ENCODE measurements around the gene KIAA1586. TPM values are rescaled to one million over a fixed set of nuclear protein-coding genes. Genes with fewer than 3 reads are reported as not detected.

Gene KIAA1586, protein sequence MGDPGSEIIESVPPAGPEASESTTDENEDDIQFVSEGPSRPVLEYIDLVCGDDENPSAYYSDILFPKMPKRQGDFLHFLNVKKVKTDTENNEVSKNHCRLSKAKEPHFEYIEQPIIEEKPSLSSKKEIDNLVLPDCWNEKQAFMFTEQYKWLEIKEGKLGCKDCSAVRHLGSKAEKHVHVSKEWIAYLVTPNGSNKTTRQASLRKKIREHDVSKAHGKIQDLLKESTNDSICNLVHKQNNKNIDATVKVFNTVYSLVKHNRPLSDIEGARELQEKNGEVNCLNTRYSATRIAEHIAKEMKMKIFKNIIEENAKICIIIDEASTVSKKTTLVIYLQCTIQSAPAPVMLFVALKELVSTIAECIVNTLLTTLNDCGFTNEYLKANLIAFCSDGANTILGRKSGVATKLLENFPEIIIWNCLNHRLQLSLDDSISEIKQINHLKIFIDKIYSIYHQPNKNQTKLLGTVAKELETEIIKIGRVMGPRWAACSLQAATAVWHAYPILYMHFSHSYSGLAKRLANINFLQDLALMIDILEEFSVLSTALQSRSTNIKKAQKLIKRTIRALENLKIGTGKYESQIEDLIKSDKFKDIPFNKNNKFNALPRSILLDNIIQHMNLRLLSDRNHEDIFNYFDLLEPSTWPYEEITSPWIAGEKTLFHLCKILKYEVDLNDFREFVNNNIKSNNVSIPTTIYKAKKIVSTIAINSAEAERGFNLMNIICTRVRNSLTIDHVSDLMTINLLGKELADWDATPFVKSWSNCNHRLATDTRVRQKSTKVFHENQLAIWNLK
- total RNA-seq: 6.2 and 11.1 TPM in 2 replicates

DNA sequence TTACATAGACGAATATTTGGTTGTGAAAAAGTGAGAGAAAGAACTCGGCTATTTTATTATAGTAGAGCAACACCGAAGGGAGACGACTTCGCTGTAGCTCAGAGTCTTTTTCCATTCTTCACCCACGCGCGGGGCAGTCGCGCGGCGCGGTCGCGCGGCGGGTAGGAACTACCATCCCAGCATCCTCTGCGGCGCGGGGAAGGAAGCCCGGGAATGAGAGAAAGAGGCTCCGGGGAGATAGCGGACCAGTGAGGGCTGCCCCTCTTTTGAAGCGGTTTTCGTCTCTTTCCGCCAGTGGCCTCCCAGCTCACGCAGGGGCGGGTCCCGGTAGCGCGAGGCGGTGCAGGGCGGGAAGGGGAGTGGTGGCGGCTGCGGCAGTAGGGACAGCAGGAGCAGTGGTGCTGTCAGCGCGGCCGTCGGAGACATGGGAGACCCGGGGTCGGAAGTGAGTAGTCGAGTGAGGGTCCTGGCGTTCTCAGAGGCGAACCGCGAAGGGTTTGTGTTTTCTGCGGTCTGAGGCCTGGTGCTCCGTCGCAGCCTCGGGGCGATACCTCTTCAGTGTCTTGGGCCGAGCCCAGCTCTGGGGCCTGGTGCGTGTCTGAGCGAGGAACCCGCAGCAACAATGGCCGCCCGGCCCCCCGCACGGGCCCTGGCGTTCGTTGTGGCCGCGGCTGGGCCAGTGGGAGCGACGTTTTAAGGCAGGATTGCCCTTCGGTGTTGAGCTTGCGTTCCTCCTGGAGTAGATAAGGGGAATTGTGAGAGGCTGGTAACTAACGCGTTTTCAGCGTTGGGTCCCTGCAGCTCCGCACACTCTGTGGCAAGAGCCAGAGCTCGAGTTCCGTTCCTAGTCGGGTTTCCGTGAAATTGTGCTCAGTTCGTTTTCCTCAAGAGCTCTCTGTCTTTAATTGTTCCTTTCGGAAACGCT is at the start of gene KIAA1586:
Gene KIAA1586, plus strand, starts transcription at position 362 of the 925 bp plus-strand sequence. Its CDS starts 63 bp downstream, at position 425.

DNA sequence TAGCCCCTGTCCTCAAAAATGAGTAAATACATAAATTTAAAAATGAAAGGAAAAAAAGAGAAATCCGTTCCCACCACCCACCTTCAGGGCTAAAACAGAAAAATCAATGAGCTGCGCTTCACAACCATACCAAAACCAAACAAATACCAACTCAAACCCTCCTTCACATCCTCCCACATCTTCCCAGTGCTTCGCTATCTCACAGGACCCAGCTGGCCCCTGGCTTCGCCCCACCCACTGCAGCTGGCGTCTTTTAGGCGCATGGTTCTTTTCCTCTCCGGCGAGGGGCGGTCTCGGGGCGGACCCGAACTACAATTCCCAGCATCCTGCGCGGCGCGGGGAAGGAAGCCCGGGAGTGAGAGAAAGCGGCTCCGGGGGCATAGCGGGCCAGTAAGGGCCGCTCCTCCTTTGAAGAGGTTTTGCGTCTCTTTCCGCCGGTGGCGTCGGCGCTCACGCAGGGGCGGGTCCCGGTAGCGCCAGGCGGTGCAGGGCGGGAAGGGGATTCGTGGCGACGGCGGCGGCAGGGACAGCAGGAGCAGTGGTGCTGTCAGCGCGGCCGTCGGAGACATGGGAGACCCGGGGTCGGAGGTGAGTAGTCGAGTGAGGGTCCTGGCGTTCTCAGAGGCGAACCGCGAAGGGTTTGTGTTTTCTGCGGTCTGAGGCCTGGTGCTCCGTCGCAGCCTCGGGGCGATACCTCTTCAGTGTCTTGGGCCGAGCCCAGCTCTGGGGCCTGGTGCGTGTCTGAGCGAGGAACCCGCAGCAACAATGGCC is 43.4 kb downstream of the KIAA1586 start, which contains the start of gene ZNF451:
Gene ZNF451, plus strand, starts transcription at position 502 of the 771 bp plus-strand sequence. Its CDS starts 66 bp downstream, at position 568.

Other genes with a start within 250 kb of the KIAA1586 start
- gene BEND6, start 91.6 kb upstream of the KIAA1586 start, total RNA-seq: 2.1 and 3.5 TPM in 2 replicates
- 78.9 and 81.5 TPM in 2 replicates for gene ZNF451, start 43.5 kb downstream of the KIAA1586 start, total RNA-seq
- gene BAG2, start 125.6 kb downstream of the KIAA1586 start, total RNA-seq: 3.8 and 5.1 TPM in 2 replicates
- 32.0 and 81.3 TPM in 2 replicates for gene RAB23, start 175.6 kb downstream of the KIAA1586 start, total RNA-seq

All from nasal cavity respiratory epithelium epithelial cell of viscerocranial mucosa (primary cell).